Stimulated activated naive CD4-positive, alpha-beta T cell (primary cell): ENCODE data around the gene DOC2B.
"Not testable (repeated sequence)": the region's sequence is repeated elsewhere in the genome, so short reads cannot be mapped to it uniquely, and the experiment has no call there.

ENCODE experiments used
- DNase-seq, 6 experiments: peaks; one replicate each; lab custom pipeline; 2025; lab: John Stamatoyannopoulos, UW

Gene DOC2B

DNA sequence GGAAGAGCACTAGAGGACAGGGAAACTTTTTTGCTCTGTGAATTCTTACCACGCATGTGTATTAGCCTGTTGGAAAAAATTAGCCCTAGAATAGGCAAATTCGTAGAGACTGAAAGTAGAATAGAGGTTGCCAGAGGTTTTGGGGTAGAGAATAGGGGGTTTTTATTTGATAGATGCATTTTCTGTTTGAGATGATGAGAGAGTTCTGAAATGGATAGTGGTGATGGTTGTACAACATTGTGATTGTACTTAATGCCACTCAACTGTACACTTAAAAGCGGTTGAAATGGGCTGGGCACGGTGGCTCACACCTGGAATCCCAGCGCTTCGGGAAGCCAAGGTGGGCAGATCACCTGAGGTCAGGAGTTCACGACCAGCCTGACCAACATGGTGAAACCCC is 8.0 kb upstream of the DOC2B start:
- no peak for DNase-seq

DNA sequence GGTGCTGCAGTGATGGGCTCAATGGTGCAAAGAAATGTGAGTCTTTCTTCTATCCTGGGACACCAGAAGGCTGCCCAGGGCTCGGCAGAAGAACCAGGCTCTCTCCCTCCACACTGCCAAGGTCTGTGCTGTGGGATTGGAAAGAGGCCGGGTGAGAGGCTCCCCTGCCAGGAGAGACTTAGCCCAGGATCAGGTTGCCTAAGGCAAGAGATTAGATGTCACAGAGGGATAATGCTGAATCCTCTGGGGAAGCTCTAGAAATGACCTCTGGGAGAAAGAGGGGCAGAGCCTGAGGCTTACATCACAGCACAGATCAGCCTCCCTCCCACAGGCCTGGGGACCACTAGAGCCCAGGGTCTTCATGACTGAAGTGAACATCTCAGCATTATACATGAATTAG is 5.7 kb upstream of the DOC2B start:
- no peak for DNase-seq

DNA sequence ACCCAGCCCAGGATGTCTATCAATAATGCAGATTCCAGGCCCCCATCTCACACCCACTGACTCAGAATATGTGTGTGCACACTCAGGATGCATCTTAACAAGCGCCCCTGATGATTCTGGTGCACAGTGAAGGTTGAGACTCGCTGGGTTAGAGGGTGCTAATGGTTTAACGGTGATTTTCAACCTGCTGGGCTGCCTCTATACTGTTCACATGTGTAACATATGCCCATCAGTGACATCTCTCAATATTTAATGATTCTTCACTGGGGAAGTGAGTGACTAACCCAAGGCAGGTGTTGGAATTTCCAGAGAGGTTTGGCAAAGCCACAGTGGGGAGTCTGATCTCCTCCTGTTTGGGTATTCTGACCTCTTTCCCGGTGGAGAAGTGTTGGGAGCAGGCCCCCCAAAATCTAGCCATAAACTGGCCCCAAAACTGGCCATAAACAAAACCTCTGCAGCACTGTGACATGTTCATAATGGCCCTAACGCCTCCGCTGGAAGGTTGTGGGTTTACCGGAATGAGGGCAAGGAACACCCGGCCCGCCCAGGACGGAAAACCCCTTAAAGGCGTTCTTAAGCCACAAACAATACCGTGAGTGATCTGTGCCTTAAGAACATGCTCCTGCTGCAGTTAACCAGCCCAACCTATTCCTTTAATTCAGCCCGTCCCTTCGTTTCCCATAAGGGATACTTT is 4.1 kb upstream of the DOC2B start:
- DNase-seq: no peak

DNA sequence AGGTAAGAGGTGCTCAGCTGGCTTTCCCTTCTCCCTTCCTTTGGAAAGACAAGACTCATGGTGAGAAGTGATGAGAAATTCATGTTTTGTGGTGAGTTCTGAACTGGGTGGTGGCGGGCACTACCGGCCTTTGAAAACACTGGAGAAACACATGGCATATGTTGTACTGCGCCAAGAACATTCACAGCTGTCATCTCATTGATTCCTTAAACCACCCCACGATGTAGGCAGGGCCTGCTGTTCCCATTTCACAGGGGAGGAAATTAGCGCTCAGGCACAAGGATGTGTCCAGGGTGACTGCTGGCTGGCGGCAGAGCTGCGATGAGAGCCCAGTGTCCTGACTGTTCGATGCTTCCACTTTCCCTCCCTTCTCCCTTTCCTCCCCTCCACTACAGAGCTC is 1.6 kb upstream of the DOC2B start:
- DNase-seq: no peak

DNA sequence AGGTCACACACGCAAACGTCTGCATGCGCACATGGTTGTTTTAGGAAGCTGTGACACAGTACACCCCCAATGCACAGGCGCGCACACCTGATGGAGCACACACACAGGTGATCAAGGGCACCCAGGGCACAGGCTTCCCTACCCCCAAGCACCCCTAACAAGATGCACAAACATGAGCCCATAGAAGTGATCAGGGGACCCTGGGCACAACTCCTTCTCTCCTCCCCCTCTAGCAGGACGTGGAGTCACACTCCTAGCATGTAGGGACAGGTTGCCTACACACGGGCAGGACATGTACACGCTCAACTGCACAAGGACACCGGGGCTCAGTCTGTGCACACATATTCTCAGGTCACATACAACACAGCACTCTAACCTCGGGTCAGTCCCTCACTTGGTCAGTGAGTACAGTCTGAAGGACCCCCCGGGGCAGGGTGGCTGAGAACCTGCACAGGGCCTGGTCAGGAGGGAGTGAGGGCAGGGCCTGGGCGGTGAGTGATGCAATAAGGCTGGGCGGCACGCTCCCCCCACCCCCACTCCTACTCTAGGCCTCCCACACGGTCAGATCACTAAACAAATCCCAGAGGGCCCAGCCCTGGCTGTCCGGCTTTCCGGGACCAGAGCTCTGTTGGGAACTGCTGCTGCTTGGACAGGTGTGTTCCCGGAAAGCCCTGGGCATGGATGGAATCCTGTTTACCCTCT is 751 bp upstream of the DOC2B start:
- no peak for DNase-seq

DNA sequence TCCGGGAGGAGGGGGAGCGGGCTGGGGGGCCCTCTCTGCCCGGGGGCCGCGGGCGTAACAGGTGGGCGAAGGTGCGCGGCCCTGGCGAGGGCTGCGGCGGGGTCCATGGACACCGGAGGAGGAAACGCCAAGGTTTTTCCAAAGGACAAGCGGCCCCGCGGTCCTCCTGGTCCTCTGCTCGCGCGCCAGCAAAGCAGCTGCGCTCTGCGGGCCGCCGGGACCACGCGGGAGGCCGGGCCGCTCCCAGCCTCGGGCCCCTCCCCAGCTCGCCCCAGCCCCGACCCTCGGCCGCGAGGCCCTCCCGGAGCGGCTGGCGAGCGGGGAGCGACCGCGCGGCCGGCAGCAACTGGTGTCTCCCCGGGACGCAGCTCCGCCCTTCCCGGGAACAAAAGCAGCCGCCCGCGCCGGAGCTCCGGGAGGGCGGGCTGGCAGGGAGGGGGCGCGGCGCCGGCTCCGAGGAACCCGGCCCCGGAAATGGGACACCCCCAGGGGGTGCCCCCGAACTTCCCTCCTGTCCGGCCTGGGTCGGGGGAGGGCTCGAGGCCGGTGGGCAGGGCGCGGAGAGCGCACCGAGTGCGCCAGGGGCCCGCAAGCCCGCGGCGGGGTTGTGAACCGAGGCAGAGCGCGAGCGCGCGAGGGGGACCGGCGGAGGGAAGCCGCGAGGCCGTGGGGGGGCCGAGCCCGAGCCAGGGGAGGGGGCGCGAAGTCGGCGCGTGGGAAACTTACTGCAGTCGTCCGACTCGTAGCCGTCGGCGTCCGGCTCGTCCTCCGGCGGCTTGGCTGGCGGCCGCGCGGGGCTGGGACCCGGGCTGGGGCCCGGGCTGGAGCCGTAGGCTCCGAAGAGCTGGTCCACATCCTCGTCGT is 837 bp downstream of the DOC2B start:
- DNase-seq: no peak

DNA sequence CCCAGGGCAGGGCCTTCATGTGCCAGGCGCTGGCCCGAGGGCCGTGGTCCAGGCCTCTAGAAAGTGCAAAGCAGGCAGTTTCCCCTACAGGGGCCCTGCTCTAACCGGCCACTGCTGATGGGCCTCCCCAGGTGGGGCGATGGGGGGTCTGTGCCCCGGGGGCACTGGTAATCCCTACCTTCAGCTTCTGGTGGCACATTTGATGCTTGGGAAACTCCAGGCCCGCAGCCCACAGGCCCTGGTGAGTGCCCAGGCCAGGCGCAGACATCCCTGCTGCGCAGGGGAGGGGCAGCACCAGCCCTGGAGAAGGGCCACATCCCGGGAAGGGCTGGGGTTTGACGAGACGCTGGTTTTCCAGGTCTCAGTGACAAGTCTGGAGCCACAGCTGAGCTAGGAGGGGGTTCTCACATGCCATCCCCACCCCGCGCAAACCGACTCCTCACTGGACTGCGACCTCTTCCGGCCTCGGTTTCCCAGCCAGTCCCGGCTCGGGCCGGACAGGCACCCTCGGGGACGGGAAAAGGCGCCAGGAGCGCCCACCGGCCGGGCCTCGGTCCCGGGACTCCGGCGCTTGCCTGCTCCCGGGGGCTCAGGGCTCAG is 1.6 kb downstream of the DOC2B start:
- DNase-seq: no peak

DNA sequence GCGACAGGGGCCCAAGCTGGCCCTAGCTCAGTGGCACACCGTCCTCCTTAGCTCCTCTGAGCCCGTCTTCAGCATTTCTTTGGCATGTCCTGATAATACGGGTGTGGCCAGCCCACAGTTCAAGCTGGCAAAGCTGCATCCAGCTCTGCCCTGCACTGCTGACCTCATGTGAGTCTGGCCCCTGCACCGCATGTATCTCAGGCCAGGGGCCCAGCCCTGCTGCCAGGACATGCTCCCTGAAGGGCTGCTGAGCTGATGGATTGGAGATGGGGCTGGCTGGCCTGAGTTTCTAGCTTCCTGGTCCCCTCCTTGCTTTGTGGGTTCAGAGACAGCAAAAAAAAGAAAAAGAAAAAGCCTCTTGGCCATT is 2.4 kb downstream of the DOC2B start:
- DNase-seq: no peak

DNA sequence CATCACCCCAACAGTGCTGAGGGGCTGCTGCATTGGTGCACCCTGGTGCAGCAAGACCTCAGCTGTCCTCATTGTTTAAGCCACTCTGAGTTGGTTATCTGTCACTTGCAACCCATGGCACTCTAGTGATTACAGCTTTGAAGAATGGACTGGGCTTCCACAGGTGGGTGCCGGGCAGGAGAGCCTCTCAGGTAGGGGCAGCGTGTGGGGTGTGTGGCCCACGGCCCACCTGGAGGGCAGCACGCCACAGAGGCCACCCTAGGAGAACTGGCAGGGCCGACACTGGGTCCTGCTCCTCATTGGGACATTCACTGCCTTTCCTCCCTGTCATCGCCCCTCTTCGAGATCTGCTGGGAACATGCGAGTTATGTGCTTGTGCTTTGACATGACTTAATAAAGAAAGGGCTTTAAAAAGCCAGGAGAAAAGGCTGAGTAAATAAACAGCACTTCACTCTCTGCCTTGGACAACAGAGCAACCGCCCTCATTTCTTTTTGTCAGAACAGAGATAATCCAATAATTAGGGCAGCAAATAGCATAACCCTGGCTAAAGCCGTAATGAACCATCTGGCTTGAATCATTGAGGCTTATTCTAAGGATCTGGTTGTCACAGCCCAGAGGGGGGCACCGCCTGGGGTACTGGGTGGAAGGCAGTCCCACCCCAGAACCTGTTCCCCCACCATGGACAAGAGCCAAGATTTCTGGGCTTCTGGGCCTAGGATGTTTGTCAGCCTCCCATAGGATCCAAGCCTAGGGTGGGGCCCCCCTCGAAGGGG is 3.0 kb downstream of the DOC2B start:
- no peak for DNase-seq

DNA sequence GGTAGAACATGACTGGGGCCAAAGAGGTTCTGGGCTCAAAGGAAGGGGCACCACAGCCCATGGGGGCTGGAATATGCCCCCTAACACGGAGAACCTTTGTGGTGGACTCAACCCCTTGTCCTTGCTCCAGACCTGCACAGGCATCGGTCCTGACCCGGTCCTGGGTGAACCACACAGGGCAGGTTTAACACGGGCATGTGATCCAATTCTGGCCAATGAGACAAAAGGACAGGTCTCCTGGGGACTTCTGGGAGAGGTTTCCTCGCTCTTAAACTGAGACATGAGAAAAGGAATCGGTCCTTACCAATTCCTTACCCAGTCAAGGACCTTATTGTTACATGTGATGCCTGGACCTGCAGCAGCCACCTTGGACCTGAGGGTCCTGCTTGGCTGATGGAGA is 3.7 kb downstream of the DOC2B start:
- DNase-seq: no peak

DNA sequence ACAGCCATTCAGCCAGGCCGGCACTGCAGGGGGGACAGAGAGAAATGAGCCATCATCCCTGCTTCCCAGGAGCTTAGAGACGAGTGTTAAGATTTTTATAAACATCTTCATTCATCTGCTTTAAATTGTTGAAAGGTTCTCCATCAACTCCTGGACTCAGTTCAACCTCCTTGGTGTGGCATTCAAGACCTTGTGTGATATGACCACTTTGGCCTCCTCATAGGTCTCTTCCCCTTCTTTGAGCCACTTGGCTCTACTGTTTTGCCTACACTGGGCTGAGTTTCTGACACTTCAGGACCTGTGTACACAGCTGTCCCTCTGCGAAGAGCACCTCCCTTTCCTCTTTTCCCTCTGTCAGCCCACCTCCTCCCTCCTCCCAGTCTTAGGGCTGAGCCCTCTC is 4.3 kb downstream of the DOC2B start:
- no peak for DNase-seq

DNA sequence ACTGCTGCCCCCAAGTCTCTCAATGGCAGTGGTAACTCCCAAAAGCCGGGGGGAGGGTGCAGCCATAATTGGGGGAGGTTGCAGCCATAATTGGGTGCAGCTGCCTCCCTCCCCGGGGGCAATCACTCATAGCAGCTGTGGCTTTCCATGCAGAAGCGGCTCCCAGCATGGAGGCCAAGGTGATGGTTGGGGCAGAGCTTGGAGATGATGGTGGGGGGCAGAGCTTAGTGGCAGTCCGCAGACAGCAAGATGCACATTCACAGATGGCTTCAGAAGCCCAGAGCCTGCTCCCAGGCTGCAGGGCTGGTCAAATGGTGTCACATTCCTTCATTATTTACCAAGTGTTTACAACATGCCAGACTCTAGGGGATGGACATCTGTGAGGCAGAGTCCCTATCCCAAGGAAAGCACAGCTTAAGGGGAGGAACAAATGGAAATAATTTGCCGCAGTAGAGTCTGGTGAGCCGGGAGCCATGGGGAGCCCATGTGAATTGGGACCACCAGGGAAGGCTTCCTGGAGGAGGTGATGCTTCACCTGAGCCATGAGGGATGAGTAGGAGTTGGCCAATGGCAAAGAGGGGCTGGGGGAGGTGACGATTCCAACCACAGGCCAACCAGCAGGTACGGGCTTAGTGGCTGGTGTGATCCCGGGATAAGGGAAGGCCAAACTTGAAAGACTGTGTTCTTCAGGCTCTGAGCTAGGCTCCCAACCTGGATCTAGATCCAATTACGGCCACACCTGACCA is 8.1 kb downstream of the DOC2B start:
- no peak for DNase-seq

DNA sequence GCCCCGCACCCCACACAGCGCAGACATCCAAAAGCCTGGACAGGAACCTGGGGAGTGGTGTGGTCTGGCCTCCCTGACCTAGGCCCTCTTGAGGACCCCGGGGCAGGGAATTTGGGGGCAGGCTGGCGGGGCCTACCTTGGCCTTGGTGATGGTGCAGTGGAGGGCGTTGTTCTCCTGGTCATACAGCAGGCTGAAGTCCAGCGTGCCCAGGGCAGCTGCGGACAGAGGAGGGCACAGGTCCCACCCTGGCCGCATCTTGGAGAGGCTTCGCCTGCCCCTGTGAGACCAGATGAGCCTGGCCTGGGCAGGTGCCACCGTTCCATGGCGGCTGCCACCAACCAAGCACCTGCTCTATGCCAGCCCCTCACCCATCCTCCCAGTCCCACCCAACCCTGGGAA is 9.0 kb downstream of the DOC2B start:
- DNase-seq: no peak

DNA sequence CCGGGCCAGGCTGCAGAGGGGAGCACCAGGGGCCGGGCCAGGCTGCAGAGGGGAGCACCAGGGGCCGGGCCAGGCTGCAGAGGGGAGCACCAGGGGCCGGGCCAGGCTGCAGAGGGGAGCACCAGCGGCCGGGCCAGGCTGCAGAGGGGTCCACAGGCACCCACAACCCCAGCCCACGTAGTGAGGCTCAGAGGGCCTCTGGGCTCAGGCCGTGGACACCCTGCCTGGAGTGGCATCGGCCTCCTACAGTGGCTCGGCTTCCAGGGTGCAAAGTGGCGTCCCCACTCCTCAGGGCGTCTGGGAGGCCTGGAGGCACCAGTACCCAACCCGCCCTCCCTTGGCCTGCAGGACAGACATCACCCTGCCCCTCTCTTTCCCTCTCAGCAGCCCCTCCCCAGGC is 9.6 kb downstream of the DOC2B start:
- DNase-seq: no peak

DNA sequence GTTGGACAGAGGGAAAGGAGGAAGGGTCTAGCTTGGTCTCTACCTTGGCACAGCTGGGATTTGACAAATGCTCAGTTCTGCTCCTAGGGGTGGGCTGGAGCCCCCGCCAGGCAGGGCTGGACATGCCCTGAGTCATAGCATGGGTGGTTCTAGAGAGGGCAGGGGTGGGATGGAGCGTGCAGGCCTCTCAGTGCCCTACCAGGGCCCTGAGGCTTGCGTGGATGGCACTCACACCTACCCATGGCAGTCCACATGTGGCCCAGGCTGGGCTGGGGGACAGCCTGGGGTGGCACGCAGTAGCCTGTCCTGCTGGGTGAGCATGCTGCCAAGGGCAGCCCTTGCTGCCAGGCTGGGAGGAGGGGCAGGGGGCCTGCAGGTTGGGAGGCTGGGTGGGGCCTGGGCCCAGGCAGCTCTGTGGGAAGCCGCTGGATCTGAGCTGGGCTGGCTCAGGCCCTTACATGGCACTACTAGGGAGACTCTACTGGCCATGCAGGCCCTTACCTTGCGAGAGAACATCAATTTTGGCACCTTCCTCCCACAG is 11.2 kb downstream of the DOC2B start:
- no peak for DNase-seq

DNA sequence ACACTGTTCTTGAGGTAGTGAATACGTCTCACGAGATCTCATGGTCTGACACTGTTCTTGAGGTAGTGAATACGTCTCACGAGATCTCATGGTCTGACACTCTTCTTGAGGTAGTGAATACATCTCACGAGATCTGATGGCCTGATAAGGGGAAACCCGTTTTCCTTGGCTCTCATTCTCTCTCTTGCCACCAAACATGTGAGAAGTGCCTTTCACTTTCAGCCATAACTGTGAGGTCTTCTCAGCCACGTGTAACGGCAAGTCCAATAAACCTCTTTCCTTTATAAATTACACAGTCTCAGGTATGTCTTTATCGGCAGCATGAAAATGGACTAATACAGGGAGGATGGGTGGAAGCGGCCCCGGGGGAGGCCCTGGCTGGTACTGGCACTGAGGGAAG is 12.8 kb downstream of the DOC2B start:
- DNase-seq: not testable (repeated sequence)

DNA sequence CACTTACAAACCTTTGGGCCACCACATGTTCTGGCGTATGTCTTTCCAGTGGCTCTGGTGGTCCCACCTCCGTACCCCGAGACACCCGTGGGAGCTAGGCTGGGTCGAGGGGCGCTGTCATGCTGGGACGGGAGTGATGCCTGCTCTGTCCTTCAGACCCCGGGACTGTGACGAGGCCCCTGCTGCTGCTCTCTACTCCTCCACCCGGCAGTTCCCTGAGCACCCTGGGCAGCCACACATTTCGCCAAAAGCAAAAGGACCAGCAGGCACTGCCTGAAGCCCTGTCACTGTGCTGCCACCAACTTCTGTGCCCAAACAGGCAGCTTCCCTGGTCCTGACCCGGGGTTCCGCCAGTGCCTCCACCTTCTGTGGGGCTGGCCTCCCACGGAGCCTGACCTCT is 15.5 kb downstream of the DOC2B start:
- no peak for DNase-seq

DNA sequence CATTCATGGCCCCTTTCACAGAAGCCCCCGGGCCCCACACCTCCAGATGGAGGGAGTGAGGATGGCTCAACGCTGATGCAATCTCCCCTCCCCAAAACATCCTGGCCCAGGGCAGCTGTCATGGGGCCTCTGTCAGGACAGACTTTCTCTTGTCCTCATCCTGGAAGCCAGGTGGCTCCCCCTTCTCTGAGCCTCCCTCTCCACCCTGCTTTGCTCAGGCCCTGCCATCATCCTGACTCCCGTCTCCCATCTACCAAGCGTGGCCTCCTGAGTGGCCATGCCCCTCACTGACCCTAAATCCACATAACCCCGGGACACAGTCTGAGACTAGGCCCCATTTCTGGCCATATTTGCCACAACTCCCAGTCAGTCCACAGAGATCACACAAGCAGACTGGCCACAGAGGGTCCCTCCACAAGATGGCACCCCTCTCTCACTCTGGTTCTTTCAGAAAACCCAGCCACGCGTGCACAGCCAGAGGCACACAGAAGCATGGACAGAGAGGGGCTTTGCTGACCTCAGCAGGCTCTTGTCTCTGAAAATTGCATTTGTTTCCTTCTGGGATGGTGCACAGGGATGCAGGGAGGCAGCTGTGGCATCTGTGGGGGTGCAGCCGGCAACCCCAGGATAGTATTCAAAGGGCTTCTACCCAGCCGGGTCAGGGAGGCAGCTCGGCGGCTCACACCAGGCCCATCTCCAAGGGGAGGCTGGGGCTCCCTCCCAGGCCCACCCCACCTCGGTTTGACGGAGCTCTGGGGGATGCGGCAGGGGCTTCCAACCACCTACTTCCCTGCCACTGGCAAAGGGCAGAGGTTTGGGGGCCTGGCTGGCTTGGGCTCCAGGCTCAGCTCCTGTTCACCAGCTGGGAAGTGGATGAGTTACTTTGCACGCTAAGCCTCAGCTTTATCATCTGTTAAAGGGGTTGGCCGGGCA is 16.9 kb downstream of the DOC2B start:
- DNase-seq: peak in 4 of 6 experiments; percentile 28 to 41 (median 36)

DNA sequence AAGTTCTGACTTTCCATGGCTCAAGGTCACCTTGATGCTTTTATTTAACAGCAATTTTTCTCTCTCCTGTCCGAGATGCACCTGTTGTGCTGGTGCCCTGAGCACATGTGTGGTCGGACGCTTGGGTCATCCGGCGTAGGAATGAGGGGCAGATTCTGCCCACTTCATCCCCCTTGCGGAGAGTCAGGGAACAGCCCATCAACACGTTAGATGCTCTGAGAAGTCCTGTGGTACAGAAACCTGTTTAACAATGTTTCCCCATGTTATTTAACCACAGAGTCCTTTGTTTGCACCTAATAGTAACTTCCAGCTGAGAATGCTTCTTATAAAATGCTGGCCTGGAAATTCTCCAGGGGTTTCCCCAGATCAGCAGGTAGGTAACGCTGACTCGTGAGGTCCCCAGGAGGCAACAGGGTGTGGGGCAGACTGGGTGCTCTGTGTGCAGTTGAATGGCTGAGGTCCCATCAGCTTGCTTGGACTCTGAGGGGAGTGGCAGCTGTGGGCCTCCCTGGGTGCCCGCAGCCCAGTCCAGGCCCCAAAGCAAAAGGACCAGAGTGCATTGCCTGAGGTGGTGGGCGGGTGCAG is 17.8 kb downstream of the DOC2B start:
- DNase-seq: no peak
